Epithelial cell of esophagus (primary cell): ENCODE data around the gene ARMH2.

Experiments used
- DNase-seq: peaks from one replicate; pipeline ENCODE4 v3.0.0; 2010; ENCODE audit warnings: low read depth
- H3K4me3 ChIP-seq: 2 replicates; pipeline ENCODE4 v1.5.1; 2011; ENCODE audit warnings: mild to moderate bottlenecking, low read length, control low read depth
- CTCF ChIP-seq: IDR thresholded peaks from 2 replicates; pipeline ENCODE4 v1.5.1; 2011; ENCODE audit warnings: low read depth, mild to moderate bottlenecking, low read length, control low read depth, inconsistent platforms; ENCODE audit not compliant: insufficient read depth; ENCODE audit errors: missing control alignments

ARMH2 gene

GRCh38 chr6:24821860-24822444 is 23.2 kb upstream of the ARMH2 start:
- TF ChIP-seq CTCF: no peak
- DNase-seq: no peak
- H3K4me3 ChIP-seq: no peak overlapping the region

- no peak for DNase-seq
- TF ChIP-seq CTCF: no peak
- H3K4me3 ChIP-seq: no peak overlapping the region
Measured at GRCh38 chr6:24818346-24818745, 19.6 kb upstream of the ARMH2 start.

- no peak for DNase-seq
- H3K4me3 ChIP-seq: no peak overlapping the region
- TF ChIP-seq CTCF: no peak
Measured at GRCh38 chr6:24809728-24810127, 11.0 kb upstream of the ARMH2 start.

GRCh38 chr6:24807584-24807983 is 8.9 kb upstream of the ARMH2 start:
- H3K4me3 ChIP-seq: no peak overlapping the region
- DNase-seq: no peak
- TF ChIP-seq CTCF: no peak

GRCh38 chr6:24802271-24803059 is 3.7 kb upstream of the ARMH2 start:
- no peak for DNase-seq
- no peak overlapping the region for H3K4me3 ChIP-seq
- TF ChIP-seq CTCF: no peak

GRCh38 chr6:24799541-24799915 is 811 bp upstream of the ARMH2 start:
- TF ChIP-seq CTCF: no peak
- no peak overlapping the region for H3K4me3 ChIP-seq
- peak; percentile 27 for DNase-seq
